Esophagus (tissue), 2 donors: Measurements from ENCODE around the gene ADCY4. TPM values are rescaled to one million over a fixed set of nuclear protein-coding genes. Genes with fewer than 3 reads are reported as not detected.
"Not testable (repeated sequence)": the region's sequence is repeated elsewhere in the genome, so short reads cannot be mapped to it uniquely, and the experiment has no call there.

Experiments
- H3K27ac ChIP-seq, 2 donors: one replicate each; pipeline ENCODE4 v1.5.1; 2013; ENCODE audit warnings: low read depth in 2 of 2, mild to moderate bottlenecking in 2 of 2, inconsistent platforms in 1 of 2, low read length in 1 of 2, moderate library complexity in 1 of 2
- H3K27me3 ChIP-seq, 2 donors: one replicate each; pipeline ENCODE4 v1.6.1; 2013; ENCODE audit warnings: low read length in 2 of 2, control low read depth in 1 of 2, mild to moderate bottlenecking in 1 of 2; ENCODE audit not compliant: insufficient read depth in 2 of 2, control insufficient read depth in 1 of 2
- H3K36me3 ChIP-seq, 2 donors: one replicate each; pipeline ENCODE4 v1.6.1; 2013; ENCODE audit warnings: low read length in 1 of 2; ENCODE audit not compliant: control insufficient read depth in 2 of 2, insufficient read depth in 2 of 2
- H3K4me1 ChIP-seq, 2 donors: one replicate each; pipeline ENCODE4 v1.6.1; 2013; ENCODE audit warnings: low read length in 1 of 2; ENCODE audit not compliant: control insufficient read depth in 2 of 2, insufficient read depth in 2 of 2
- H3K4me3 ChIP-seq, 2 donors: one replicate each; pipeline ENCODE4 v1.5.1; 2013; ENCODE audit warnings: low read length in 2 of 2, mild to moderate bottlenecking in 2 of 2, low read depth in 1 of 2, moderate library complexity in 1 of 2
- H3K9me3 ChIP-seq, 2 donors: one replicate each; pipeline ENCODE4 v1.6.1; 2013; ENCODE audit warnings: mild to moderate bottlenecking in 2 of 2, low read depth in 1 of 2, low read length in 1 of 2, moderate library complexity in 1 of 2; ENCODE audit not compliant: control insufficient read depth in 2 of 2, insufficient read depth in 1 of 2
- WGBS, 2 donors: extraction: QIAGEN DNeasy Blood & Tissue Kit; methylation state at CpG; one replicate each; pipeline ENCODE4 v1.1.7; 2013; 5-methylcytosine and 5-hydroxymethylcytosine counted together
- polyA plus RNA-seq, 2 donors: library from polyadenylated mRNA; stranded (reverse); fragments of 200-250 nt; gene quantifications; one replicate each; pipeline ENCODE4 v1.2.3, GENCODE V29; 2013
- donor health status: healthy with polysubstance abuse.
- donor health status: Bipolar disorder and iron deficiency.

ADCY4 gene
- polyA plus RNA-seq, 2 donors, result 10.2 to 23.3 TPM

- 94% methylated on average over 10 of the region's 10 CpGs for WGBS, 2 donors
- Histone ChIP-seq H3K36me3 (no peaks in the 10 kb centered on the region), H3K9me3 (no peaks in the 10 kb centered on the region), H3K4me3 (no peak overlapping the region), H3K4me1 (peaks cover 0 to 17% of the 10 kb centered on the region in 2 donors), H3K27ac (no peak overlapping the region), H3K27me3 (no peaks in the 10 kb centered on the region)
Measured at GRCh38 chr14:24330973-24331674, 3.7 kb downstream of the ADCY4 start.

- 69 to 72% methylated on average over 9 of the region's 9 CpGs for WGBS, 2 donors
Measured at GRCh38 chr14:24329736-24330135, 5.1 kb downstream of the ADCY4 start.

GRCh38 chr14:24329073-24329663, 5.7 kb downstream of the ADCY4 start:
- H3K27ac ChIP-seq, result no peak overlapping the region
- no peaks in the 10 kb centered on the region for H3K27me3 ChIP-seq
- H3K4me3 ChIP-seq, result no peak overlapping the region
- 90 to 94% methylated on average over 12 of the region's 12 CpGs for WGBS, 2 donors
- H3K9me3 ChIP-seq, result no peaks in the 10 kb centered on the region
- peaks cover 0 to 14% of the 10 kb centered on the region in 2 donors for H3K4me1 ChIP-seq
- no peaks in the 10 kb centered on the region for H3K36me3 ChIP-seq

More at GRCh38 chr14:24329736-24330135, 5.1 kb downstream of the ADCY4 start:
- Histone ChIP-seq H3K27me3 (no peaks in the 10 kb centered on the region), H3K36me3 (no peaks in the 10 kb centered on the region), H3K27ac (no peak overlapping the region), H3K4me3 (no peak overlapping the region), H3K9me3 (no peaks in the 10 kb centered on the region), H3K4me1 (peaks cover 0 to 16% of the 10 kb centered on the region in 2 donors)

- not testable (repeated sequence) for H3K36me3 ChIP-seq, H3K4me3 ChIP-seq, H3K27ac ChIP-seq, H3K9me3 ChIP-seq, H3K27me3 ChIP-seq
- WGBS, 2 donors, result 5 to 9% methylated on average over 8 to 9 of the region's 9 CpGs
- peaks cover 0 to 13% of the 10 kb centered on the region in 2 donors for H3K4me1 ChIP-seq
Measured at GRCh38 chr14:24327914-24328313, 7.0 kb downstream of the ADCY4 start.

GRCh38 chr14:24327303-24327702, 7.6 kb downstream of the ADCY4 start:
- 84 to 87% methylated on average over 2 of the region's 2 CpGs for WGBS, 2 donors
- no peaks in the 10 kb centered on the region for H3K36me3 ChIP-seq
- H3K9me3 ChIP-seq, result no peaks in the 10 kb centered on the region
- H3K4me3 ChIP-seq, result no peak overlapping the region
- H3K27ac ChIP-seq, result peak overlapping the region in 1 of 2 donors; percentile 7
- H3K4me1 ChIP-seq, result peaks cover 0 to 9% of the 10 kb centered on the region in 2 donors
- H3K27me3 ChIP-seq, result no peaks in the 10 kb centered on the region

- H3K4me1 ChIP-seq, result peaks cover 0 to 4% of the 10 kb centered on the region in 2 donors
- no peak overlapping the region for H3K27ac ChIP-seq
- WGBS, 2 donors, result 80 to 85% methylated on average over 9 of the region's 9 CpGs
- no peaks in the 10 kb centered on the region for H3K36me3 ChIP-seq
- no peak overlapping the region for H3K4me3 ChIP-seq
- no peaks in the 10 kb centered on the region for H3K27me3 ChIP-seq
- H3K9me3 ChIP-seq, result no peaks in the 10 kb centered on the region
Measured at GRCh38 chr14:24325963-24326362, 8.9 kb downstream of the ADCY4 start.

- 73 to 81% methylated on average over 5 of the region's 5 CpGs for WGBS, 2 donors
- Histone ChIP-seq H3K9me3 (no peaks in the 10 kb centered on the region), H3K36me3 (no peaks in the 10 kb centered on the region)
Measured at GRCh38 chr14:24325041-24325530, 9.8 kb downstream of the ADCY4 start.

GRCh38 chr14:24324024-24324423, 10.8 kb downstream of the ADCY4 start:
- H3K36me3 ChIP-seq, result no peaks in the 10 kb centered on the region
- H3K27me3 ChIP-seq, result no peaks in the 10 kb centered on the region
- peaks cover 0 to 4% of the 10 kb centered on the region in 2 donors for H3K4me1 ChIP-seq
- no peaks in the 10 kb centered on the region for H3K9me3 ChIP-seq
- H3K4me3 ChIP-seq, result no peak overlapping the region
- no peak overlapping the region for H3K27ac ChIP-seq
- WGBS, 2 donors, result 74 to 81% methylated on average over 6 of the region's 6 CpGs

More at GRCh38 chr14:24325041-24325530, 9.8 kb downstream of the ADCY4 start:
- Histone ChIP-seq H3K27me3 (no peaks in the 10 kb centered on the region), H3K4me1 (peaks cover 0 to 4% of the 10 kb centered on the region in 2 donors), H3K4me3 (no peak overlapping the region), H3K27ac (no peak overlapping the region)

- Histone ChIP-seq H3K4me3 (no peak overlapping the region), H3K9me3 (no peaks in the 10 kb centered on the region), H3K27me3 (no peaks in the 10 kb centered on the region), H3K4me1 (peaks cover 0 to 4% of the 10 kb centered on the region in 2 donors), H3K36me3 (no peaks in the 10 kb centered on the region), H3K27ac (no peak overlapping the region)
- WGBS, 2 donors, result 54 to 66% methylated on average over 3 of the region's 3 CpGs
Measured at GRCh38 chr14:24323341-24323740, 11.5 kb downstream of the ADCY4 start.
